A549 (cell line): Measurements from ENCODE around the gene USP2. TPM values are rescaled to one million over a fixed set of nuclear protein-coding genes. Genes with fewer than 3 reads are reported as not detected.
A peak's percentile ranks its signal among the peaks of the same experiment; 100 is the strongest.

ENCODE experiments used
- ATAC-seq, 2 experiments: fragments of 200-7000 bp in 1 of 2; fragments of >200 bp in 1 of 2; cut with Nextera tagmentation in 1 of 2; cut with Tn5 transposase in 1 of 2; 3 replicates each; pipeline versions ENCODE4 v1.8.0 to v1.9.1; 2018 to 2020; ENCODE audit warnings: mild to moderate bottlenecking in 1 of 2, moderate library complexity in 1 of 2
- CTCF ChIA-PET: fragments of 300-600 bp; sonication (Branson Sonifier 250); formaldehyde crosslinking; extraction: SDS; loops from one replicate; lab custom pipeline; 2021; ENCODE audit warnings: antibody characterized with exemption, inconsistent platforms; lab: Yijun Ruan, JAX
- POLR2A ChIA-PET: fragments of 350-600 bp; formaldehyde crosslinking; extraction: SDS; loops from one replicate; lab custom pipeline; 2021; ENCODE audit warnings: antibody characterized with exemption, inconsistent platforms; lab: Yijun Ruan, JAX
- DNase-seq, 2 experiments: peaks; one replicate each; pipeline versions ENCODE4 v3.0.0 to v3.0.0-alpha.2; 2011 to 2016; ENCODE audit warnings: low read depth in 1 of 2, low spot score in 1 of 2
- FAIRE-seq: peaks from 2 replicates; lab custom pipeline; 2011; peaks lifted over from hg19 to GRCh38; lab: Jason Lieb, UNC
- H3K27ac ChIP-seq, 2 experiments: fragments of >200 bp; sonication (Bioruptor Twin); formaldehyde crosslinking; 3 replicates each; pipeline ENCODE4 v1.5.1; 2016 to 2017
- H3K4me1 ChIP-seq: fragments of >200 bp; sonication (Bioruptor Twin); formaldehyde crosslinking; 3 replicates; pipeline ENCODE4 v1.6.1; 2016
- H3K4me2 ChIP-seq: fragments of >200 bp; sonication (Bioruptor Twin); formaldehyde crosslinking; 3 replicates; pipeline ENCODE4 v1.6.1; 2016
- H3K4me3 ChIP-seq: fragments of >200 bp; sonication (Bioruptor Twin); formaldehyde crosslinking; 3 replicates; pipeline ENCODE4 v1.5.1; 2016
- H3K9me3 ChIP-seq: fragments of >200 bp; sonication (Bioruptor Twin); formaldehyde crosslinking; 3 replicates; pipeline ENCODE4 v1.6.1; 2016
- ATOH8 ChIP-seq: fragments of 250-450 bp; sonication (Bioruptor Pico); IDR thresholded peaks from 2 replicates; pipeline ENCODE4 v1.5.0; 2020; ENCODE audit warnings: low read depth, mild to moderate bottlenecking, moderate library complexity
- CBX2 ChIP-seq: fragments of 200-600 bp; sonication (generic); IDR thresholded peaks from 2 replicates; pipeline ENCODE4 v1.6.1; 2016; ENCODE audit warnings: low read depth, mild to moderate bottlenecking, borderline replicate concordance
- CBX8 ChIP-seq: fragments of 200-600 bp; sonication (generic); IDR thresholded peaks from 2 replicates; pipeline ENCODE4 v1.6.1; 2016
- E2F6 ChIP-seq: IDR thresholded peaks from 2 replicates; pipeline ENCODE4 v1.6.1; 2012; ENCODE audit warnings: low read depth, borderline replicate concordance
- EHF ChIP-seq: fragments of 250-450 bp; sonication (Bioruptor Pico); IDR thresholded peaks from 2 replicates; pipeline ENCODE4 v1.5.0; 2020; ENCODE audit warnings: mild to moderate bottlenecking
- FOSL2 ChIP-seq, 2 experiments: fragments of 450-650 bp in 1 of 2; fragments of >200 bp in 1 of 2; sonication (Bioruptor Twin) in 1 of 2; formaldehyde crosslinking; IDR thresholded peaks; 2 replicates each; pipeline versions ENCODE4 v1.5.0 to v1.6.1; 2016 to 2020; ENCODE audit warnings: mild to moderate bottlenecking in 1 of 2, moderate library complexity in 1 of 2
- HMGXB4 ChIP-seq: fragments of 250-450 bp; sonication (Bioruptor Pico); IDR thresholded peaks from 2 replicates; pipeline ENCODE4 v1.5.0; 2021; ENCODE audit warnings: mild to moderate bottlenecking, moderate library complexity, borderline replicate concordance
- JUNB ChIP-seq: fragments of >200 bp; sonication (Bioruptor Twin); formaldehyde crosslinking; IDR thresholded peaks from 2 replicates; pipeline ENCODE4 v1.6.1; 2016
- MAFK ChIP-seq: fragments of 450-650 bp; IDR thresholded peaks from 2 replicates; pipeline ENCODE4 v1.6.1; 2014; ENCODE audit not compliant: partially characterized antibody
- REST ChIP-seq: fragments of 200-600 bp; sonication (generic); IDR thresholded peaks from 2 replicates; pipeline ENCODE4 v1.6.1; 2016; ENCODE audit warnings: antibody characterized with exemption, mild to moderate bottlenecking, moderate library complexity
- RNF2 ChIP-seq: fragments of 200-600 bp; sonication (generic); IDR thresholded peaks from 2 replicates; pipeline ENCODE4 v1.6.1; 2016; ENCODE audit warnings: low read depth, mild to moderate bottlenecking, antibody characterized with exemption, moderate library complexity, borderline replicate concordance
- SREBF2 ChIP-seq: fragments of 450-650 bp; IDR thresholded peaks from 2 replicates; pipeline ENCODE4 v1.6.1; 2014; ENCODE audit warnings: mild to moderate bottlenecking, moderate library complexity
- WGBS: methylation state at CpG from one replicate; pipeline ENCODE4 v1.1.6; 2017; ENCODE audit errors: missing lambda C conversion rate; 5-methylcytosine and 5-hydroxymethylcytosine counted together
- polyA plus RNA-seq, 4 experiments: library from polyadenylated mRNA; depleted of rRNA in 3 of 4; stranded (reverse); fragments of >200 nt; fragmentation: RNase III in 1 of 4; extraction: RNeasy Plus Mini Kit Qiagen cat#74134 plus additional on column Dnase treatment in 1 of 4; gene quantifications; 2 replicates in 3 of 4; 3 replicates in 1 of 4; pipeline ENCODE4 v1.2.3, GENCODE V29; 2011 to 2017

USP2 gene
- polyA plus RNA-seq, 2 of the 4 experiments (the other 2 are of a cell fraction): 0.30 to 0.48 TPM

- peaks cover 43% of the 10 kb centered on the region for H3K4me1 ChIP-seq
- WGBS: 74% methylated on average over 20 of the region's 22 CpGs
- no peak for DNase-seq
- H3K4me2 ChIP-seq: peak overlapping the region; percentile 14; the same call in 1 of the 3 replicates
- FAIRE-seq: no peak
- H3K27ac ChIP-seq: peak overlapping the region in 1 of 2 experiments; percentile 50; a peak in 2 of 6 replicates
- CTCF ChIA-PET: interaction anchor here (0.6 to 11.6 kb wide), 8 partner anchors 8 to 157 kb away, joined by 3 to 160 read pairs (median 4); partner anchors contain the start of gene C1QTNF5
- TF ChIP-seq SREBF2 (no peak), FOSL2 (IDR thresholded peaks at IDR 0.05) (no peak), FOSL2 (CRISPR knock-in tag; IDR thresholded peaks at IDR 0.05) (no peak), REST (no peak), E2F6 (no peak), MAFK (no peak), EHF (CRISPR knock-in tag) (no peak), JUNB (no peak), ATOH8 (CRISPR knock-in tag) (no peak), HMGXB4 (CRISPR knock-in tag) (no peak), CBX8 (no peak), RNF2 (no peak)
- no peaks in the 10 kb centered on the region for H3K9me3 ChIP-seq
- POLR2A ChIA-PET: no interaction called here
- no peak for ATAC-seq
- H3K4me3 ChIP-seq: no peak overlapping the region
Measured at GRCh38 chr11:119318240-119319135, 63.0 kb downstream of the USP2 start.

GRCh38 chr11:119317592-119318239, 63.8 kb downstream of the USP2 start:
- ATAC-seq (no peak), DNase-seq (no peak), FAIRE-seq (no peak)
- TF ChIP-seq CBX2: no peak
- Histone ChIP-seq H3K4me2 (peak overlapping the region; percentile 98), H3K9me3 (no peaks in the 10 kb centered on the region), H3K4me1 (peaks cover 43% of the 10 kb centered on the region), H3K4me3 (no peak overlapping the region), H3K27ac (peak overlapping the region in 1 of 2 experiments; percentile 79; a peak in 2 of 6 replicates)
- 90% methylated on average over 14 of the region's 14 CpGs for WGBS
- POLR2A ChIA-PET: no interaction called here
- CTCF ChIA-PET: interaction anchor here (1.0 to 1.4 kb wide), 3 partner anchors 9 to 157 kb away, joined by 3 to 5 read pairs (median 4); no protein-coding TSS in a partner anchor
